GM21717 (cell line): ENCODE measurements around the gene RNF223.
A peak's percentile ranks its signal among the peaks of the same experiment; 100 is the strongest.
"Not testable (repeated sequence)": the region's sequence is repeated elsewhere in the genome, so short reads cannot be mapped to it uniquely, and the experiment has no call there.

Experiments used
- ATAC-seq: cut with Tn5 transposase; IDR thresholded peaks from one replicate; pipeline ENCODE4 v1.9.1; 2021; ENCODE audit warnings: mild to moderate bottlenecking, moderate library complexity; ENCODE audit not compliant: unreplicated experiment

The RNF223 gene

DNA sequence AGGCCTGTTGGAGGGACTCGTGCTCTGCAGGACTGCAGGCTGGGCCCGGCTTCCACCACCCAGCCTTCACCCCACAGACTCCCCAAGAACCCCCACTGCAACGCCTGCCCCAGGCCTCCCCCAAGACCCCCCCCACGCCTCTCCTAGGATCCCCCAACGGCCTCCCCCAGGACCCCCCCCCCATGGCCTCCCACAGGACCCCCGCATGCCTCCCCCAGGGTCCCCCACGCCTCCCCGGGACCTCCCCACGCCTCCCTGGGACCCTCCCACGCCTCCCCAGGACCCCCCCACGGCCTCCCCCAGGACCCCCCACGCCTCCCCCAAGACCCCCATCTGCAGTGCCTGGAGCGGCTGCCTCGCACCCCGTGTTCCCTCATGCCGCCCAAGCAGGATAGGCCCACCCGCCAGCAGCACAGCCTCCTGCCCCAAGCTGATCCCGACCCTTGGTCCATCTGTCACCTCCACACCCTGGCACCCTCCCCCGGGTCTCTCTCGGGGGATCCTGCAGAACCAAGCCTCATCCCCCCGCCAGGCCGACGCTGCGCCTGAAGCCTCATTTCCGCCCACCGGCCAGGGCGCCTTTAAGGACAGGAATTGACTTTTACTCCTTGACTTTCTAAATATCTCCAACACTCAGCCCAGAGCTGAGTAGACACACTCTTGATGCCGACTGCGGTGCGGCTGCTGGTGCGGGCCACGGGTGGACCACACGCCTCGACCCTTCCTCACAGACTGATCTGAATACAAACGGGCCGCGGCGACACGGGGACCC, 14.1 kb upstream of the RNF223 start:
- no peak for ATAC-seq

DNA sequence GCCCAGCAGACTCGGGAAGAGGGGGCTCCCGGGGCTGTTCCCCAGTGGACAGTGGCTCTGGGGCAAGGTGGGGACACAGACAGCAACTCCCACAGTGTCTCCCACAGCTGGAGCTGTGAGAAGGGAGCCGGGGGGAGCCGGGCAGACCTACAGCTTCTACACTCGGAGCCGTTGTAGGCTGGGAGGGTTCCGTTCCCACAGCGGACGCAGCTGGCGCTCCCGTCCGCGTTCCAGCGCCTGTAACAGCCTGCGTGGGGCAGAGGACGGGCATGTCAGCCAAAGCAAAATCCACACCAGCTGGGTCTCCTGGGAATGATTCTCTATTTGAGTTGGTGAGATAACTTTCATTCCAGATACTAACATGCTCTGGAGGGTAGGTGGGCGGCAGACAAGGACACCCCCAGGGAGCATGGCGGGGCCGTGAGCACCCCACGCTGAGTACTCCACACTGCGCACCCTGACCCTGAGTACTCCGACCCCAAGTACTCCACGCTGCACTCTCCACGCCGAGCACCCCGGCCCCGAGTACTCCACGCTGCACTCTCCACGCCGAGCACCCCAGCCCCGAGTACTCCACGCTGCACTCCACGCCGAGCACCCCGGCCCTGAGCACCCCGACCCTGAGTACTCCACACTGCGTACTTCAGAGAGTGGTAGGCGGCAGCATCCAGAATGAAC, 13.4 kb upstream of the RNF223 start:
- ATAC-seq, result no peak

- no peak for ATAC-seq
Observed at GRCh38 chr1:1086911-1087341, 12.8 kb upstream of the RNF223 start.

- ATAC-seq, result no peak
Observed at GRCh38 chr1:1085911-1086841, 12.1 kb upstream of the RNF223 start.

DNA sequence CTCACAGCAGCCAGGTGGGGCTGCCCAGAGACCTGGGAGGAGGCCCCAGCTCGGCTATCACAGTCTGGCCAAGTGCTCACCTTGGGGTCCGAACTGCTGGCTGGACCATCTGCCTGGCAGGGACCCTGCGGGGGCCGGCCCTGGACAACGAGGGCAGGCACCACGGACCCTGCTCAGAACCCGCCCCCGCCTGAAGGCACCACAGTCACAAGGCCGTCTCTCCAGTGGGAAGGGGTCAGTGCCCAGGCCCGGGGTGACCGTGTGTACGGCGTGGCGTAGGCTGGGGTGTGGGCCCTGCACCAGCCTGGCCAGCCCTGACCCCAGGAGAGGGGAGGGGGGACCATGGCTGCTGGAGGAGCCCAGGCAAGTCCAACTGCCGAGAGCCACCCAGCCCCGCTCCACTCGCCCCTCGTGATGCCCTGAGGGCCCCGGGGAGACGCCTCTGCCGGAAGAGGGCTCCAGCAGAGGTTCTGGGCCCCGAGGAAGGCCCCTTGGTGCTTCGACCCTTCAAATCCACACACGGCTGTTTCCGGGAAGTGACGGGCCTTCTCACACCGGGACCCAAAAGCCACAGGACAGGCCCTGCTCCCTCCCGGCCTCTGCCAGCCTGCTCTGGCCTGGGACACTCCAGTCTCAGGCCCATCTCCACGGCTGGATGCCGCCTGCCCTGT, 11.2 kb upstream of the RNF223 start:
- no peak for ATAC-seq

DNA sequence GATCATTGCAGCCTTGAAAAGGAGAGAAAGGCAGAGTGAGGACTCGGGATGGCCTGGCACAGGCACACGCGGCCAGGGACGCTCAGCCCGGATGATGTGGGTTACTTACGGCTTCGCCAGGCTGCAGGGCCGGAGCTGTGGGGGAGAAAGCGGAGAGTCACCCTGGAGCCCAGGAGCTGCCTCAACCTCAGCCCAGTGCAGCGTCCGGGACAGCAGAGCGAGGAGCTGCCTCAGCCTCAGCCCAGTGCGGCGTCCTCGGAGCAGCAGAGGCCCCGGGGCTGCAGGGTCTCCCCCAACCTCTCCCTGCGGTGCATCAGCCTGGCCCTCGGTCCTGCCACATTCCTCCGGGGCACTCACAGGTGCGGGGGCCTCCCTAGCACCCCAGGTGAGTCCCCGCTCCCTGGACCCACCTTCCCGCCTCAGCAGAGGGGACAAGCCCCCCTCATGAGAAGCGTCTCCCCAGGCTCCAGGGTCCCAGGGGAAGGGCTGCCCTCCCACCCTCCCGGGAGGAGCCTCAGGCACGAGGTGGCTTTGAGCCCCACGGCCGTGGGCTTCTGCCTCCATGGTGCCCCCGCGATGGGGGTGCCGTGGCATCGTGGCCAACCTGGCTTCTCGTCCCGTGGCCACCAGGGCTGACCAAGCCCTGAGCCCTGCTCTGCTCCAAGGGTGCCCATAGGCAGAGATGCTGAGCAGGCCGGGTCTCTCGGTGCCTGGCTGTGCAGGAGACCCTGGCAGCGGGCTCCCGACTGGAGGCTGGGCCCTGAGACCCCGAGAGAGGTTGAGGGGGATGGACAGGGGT, 10.5 kb upstream of the RNF223 start:
- no peak for ATAC-seq

GRCh38 chr1:1083416-1084371, 9.6 kb upstream of the RNF223 start:
- no peak for ATAC-seq

- no peak for ATAC-seq
Observed at GRCh38 chr1:1082776-1083415, 8.8 kb upstream of the RNF223 start.

GRCh38 chr1:1082239-1082775, 8.2 kb upstream of the RNF223 start:
- ATAC-seq, result no peak

DNA sequence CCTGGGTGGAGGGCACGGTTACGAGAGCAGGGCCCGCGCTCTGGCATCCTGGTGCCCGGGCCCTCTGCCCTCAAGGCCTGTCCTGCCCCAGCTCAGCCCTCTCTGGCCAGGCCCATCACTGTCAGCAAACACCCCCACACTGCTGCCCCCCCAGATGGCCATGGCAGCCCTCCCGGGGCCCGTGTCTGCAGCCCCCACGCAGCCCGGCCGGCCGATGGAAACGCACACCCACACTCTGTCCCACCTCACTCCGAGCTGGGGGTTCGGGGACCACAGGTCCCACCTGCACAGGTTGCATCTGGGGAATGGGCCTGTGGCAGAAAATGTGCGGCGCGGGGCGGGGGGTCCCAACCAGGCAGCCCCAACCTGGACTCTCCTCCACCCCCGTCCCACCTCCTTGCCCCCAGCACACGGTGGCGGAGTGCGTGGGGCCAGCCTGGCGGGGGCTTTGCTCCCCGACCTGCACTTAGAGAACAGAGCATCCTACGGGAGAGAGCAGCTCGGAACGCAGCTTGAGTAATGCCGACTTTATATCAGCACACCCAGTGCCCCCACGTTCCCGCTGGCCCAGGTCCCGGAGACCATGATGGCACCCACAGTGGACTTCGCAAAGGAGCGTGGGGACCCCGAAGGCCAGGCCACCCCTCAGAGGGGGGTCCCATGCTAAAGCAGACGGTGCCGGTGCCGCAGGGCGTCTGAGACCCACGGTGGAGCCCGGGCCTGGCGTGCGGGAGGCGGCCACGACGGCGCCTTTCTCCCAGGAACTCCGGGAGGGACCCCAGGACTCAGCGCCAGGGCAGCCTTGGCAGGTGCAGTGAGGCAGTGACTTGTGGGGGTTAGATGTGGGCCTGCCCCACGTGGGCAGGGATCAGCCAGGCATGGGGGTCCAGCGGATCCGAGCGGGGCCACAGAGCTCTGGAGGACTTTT, 7.5 kb upstream of the RNF223 start:
- no peak for ATAC-seq

DNA sequence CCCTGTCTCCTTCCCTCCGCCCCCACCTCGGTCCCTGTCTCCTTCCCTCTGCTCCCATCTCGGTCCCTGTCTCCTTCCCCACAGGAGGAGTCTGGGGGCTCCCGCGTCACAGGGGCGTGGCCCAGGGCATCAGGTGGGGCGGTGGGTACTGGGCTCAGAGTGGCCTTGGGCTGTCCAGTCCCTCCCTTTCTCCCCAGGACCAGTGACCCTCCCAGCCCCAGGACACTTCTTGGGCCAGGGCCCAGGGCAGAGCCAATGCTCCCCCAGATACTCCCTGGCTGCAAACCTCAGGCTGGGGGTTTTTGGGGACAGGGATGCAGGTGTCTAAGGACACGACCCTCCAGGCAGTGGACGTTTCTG, 6.8 kb upstream of the RNF223 start:
- no peak for ATAC-seq

DNA sequence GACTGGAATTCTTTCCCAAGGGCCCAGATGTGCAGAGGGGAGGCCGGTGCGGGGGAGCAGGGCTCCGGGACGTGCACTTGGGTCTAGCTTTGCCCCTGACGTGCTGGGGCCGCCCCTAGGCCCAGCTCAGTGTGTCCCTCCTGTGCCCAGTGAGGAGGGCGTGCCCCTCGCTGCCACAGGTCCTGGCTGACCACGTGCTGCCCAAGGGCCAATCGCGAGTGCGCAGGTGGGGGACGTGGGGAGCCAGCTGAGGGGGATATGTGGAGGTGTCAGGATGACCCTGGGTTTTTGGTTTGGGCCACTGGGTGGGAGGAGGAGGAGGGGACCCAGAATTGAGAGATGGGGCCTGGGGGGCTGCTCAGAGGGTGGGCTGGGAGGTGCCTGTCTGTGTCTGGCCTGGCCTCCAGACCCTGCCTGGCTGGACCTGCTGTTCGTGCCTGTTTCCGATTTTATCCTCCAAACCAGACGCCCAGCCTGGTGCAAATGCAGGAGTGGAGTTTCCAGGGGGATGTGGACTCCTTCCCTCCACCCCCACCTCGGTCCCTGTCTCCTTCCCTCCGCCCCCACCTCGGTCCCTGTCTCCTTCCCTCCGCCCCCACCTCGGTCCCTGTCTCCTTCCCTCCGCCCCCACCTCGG, 6.1 kb upstream of the RNF223 start:
- ATAC-seq, result peak; percentile 13

DNA sequence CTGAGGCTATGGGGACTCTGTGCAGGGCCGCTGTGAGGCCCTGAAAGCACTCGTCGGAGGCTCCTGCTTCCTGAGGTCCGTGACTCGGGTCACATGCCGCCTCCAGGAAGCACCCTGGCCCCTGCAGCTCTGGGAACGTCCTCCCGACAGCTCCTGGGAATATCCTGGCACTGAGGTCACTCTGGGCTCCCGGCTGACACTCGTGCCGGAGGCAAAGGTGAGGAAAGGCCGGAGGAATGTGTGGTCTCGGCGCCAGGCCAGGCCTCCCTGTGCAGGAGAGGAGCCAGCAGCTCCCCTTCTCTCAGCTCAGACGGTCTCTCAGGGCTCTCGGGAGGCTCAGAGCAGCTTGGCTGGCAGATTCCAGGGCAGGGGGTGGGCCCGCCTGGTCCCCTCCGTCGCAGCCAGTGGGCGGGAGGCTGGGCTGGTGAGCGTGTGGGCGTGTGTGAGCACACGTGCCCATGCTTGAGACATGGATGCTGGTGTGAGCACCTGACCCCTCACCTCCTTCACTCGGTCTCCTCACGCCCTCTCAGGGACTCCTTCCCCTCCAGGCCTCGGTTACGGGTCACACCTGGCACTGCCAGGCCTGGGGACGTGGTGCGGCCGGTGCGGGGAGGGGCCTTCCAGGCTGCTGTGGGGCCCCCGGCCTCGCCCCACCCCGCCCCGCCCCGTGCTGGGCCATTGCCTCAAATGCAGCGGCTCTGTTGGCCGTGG, 5.5 kb upstream of the RNF223 start:
- ATAC-seq, result peak; percentile 57

GRCh38 chr1:1077396-1077795, 3.3 kb upstream of the RNF223 start:
- ATAC-seq, result not testable (repeated sequence)

GRCh38 chr1:1075148-1075935, 1.2 kb upstream of the RNF223 start:
- ATAC-seq, result no peak
